Limb (tissue), 2 donors: ENCODE measurements around the gene CCNG2.
"Not testable (repeated sequence)": the region's sequence is repeated elsewhere in the genome, so short reads cannot be mapped to it uniquely, and the experiment has no call there.

ENCODE experiments used
- DNase-seq, 2 donors: peaks; one replicate each; pipeline ENCODE4 v3.0.0-alpha.2; 2016; ENCODE audit errors: extremely low spot score in 2 of 2

CCNG2 gene

GRCh38 chr4:77156912-77157858, at the start of gene CCNG2:
CCNG2 (plus strand) TSS chr4:77157207; CDS start chr4:77158533, 1,326 bp downstream.
- peak; percentile 94 to 97 for DNase-seq

GRCh38 chr4:77110730-77111129, 46.3 kb upstream of the CCNG2 start:
- no peak for DNase-seq

DNA sequence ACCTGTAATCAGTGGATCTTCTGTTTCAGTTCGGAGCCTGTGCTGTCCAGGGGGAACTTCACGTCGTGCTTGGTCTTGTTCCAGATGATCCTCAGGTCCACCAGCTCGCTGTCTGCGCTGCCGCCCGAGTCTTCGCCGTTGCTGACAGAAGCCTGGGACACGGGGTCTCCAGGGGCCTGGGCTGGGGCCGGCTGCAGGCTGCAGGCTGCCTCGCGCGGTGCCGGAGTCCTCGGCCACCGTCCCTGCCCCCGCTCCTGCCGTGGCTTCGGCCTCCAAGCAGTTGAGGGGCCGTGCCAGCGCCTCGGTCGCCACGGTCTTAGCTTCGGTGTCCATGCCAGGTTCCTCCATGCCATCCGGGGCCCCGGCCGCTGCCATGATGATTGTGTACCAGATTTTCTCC, 43.9 kb upstream of the CCNG2 start:
- DNase-seq: no peak

DNA sequence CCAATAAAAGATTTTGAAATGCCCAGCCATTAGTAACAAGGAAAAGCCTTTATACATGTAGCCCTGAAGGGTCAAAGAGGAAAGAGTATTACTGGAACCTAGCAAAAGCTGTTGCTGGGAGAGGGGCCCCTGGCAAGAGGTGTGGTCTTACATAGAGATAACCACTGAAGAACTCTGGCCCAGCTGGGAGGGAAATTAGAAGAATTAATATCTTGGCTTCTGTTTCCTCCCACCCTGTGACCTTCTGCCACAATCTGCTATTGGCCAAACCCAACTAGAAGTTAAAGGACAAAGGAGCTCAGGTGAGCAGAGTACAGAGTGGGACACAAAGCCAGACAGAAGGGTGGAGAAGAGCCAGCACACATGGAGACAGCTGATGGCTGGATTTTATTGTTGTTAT, 39.3 kb upstream of the CCNG2 start:
- no peak for DNase-seq

DNA sequence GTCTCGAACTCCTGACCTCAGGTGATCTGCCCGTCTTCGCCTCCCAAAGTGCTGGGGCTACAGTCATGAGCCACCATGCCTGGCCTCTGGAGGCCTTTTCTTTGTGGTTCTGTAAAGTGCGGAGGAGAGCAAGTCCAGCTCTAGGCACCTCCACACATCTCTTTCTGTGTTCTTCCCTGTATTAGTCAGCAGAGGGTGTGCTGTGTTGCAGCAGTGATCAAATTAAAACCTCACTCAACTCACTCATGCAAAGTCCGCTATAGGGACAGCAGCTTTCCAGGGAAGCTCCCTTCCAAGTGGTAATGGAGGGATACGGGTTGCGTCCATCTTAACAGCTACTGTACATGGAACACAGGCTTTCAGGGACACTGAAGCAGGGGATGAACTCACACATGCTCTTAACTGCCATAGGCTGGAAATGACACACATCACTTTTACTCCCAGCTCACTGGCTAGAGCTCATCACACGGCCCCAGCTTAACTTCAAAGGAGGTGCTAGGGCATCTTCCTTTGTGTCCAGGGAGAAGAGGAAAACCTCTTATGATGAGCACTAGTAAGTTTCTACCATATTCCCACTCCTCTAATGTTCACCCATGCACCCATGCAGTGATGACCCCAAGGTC, 36.0 kb upstream of the CCNG2 start:
- no peak for DNase-seq

DNA sequence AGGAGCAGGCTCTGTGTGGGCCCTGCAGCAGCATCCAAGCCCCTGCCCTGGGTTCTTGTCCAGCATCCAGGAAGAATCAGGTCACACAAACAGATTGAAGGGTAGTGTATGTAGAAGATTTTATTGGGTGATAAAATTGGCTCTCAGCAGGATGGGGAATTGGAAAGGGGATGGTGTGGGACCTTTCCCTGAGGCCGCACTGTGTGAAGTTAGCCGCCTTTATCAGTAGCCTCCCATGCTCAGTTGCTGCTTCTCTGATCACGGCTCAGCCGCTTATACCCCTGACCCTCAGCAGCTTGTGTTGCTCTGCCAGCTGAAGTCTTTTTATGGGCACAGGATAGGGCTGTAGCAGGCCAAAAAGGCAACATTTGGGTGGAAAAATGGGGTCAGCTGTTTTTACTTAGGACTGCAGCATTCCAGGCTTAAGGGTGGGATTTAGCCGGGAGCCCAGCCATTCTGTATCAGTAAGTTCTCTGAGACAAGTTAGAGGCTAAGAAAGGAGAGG, 35.2 kb upstream of the CCNG2 start:
- peak in 1 of 2 donors; percentile 29 for DNase-seq

- no peak for DNase-seq
Observed at GRCh38 chr4:77122656-77123055, 34.4 kb upstream of the CCNG2 start.

- DNase-seq: no peak
Observed at GRCh38 chr4:77123411-77123810, 33.6 kb upstream of the CCNG2 start.

DNA sequence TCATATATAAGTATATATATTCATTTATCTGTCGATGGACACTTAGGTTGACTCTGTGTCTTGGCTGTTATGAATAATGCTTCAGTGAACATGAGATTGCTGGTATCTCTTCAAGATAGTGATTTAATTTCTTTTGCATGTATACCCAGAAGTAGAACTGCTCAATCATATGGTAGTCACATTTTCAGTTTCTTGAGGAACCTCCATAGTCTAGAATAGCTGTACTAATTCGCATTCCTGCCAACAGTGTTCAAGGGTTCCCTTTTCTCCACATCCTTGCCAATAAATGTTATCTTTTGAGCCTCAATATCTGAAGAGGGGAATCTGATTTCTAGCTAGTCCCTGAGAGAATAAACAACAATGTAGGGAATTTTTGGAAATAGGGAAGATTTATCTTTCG, 32.4 kb upstream of the CCNG2 start:
- no peak for DNase-seq

DNA sequence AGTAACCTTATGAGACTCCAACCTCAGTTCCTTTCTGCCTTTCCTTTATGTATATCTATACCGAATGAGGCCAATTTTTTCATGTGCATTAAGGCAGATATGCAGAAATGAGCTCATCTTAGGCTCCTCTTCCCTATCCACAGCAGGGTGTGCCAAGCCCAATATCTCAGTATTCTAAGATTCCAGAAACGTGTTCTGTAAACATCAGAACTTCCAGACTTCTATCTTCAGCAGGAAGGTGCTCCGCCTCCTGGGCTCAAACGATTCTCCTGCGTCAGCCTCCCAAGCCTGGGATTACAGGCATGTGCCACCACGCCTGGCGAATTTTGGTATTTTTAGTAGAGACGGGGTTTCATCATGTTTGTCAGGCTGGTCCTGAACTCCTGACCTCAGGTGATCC, 31.0 kb upstream of the CCNG2 start:
- no peak for DNase-seq

- DNase-seq: no peak
Observed at GRCh38 chr4:77126809-77127208, 30.2 kb upstream of the CCNG2 start.

GRCh38 chr4:77127215-77127614, 29.8 kb upstream of the CCNG2 start:
- no peak for DNase-seq

DNA sequence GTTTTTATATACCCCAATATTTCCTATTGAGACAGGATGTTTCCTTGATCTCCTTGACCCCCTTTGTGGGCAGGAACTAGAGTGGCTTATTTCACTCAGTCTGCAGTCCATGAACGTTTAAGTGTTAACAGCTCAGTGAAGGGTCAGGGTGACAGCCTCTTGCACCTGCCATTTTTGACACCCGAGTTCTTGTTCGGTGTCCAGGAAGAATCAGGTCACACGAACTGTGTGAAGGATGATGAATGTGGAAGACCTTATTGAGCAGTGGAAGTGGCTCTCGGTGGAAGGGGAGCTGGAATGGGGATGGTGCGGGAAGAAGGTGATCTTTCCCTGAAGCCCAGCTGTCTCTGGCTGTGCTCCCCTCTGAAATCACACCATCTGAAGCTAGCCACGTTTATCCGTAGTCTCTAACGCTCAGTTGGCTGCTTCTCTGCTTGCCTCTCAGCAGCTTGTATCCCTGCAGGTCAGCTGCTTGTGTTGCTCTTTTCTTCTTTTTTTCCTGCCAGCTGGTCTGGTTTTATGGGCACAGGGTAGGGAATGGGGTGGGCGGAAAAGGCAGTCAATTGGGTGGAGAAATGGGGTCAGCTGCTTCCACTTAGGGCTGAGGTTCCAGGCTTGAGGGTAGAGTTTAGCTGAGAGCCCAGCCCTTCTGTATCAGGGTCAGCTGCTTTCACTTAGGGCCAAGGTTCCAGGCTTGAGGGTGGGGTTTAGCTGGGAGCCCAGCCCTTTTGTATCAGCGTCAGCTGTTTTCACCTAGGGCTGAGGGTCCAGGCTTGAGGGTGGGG, 29.0 kb upstream of the CCNG2 start:
- peak in 1 of 2 donors; percentile 34 for DNase-seq

- DNase-seq: no peak
Observed at GRCh38 chr4:77132652-77133312, 24.2 kb upstream of the CCNG2 start.

DNA sequence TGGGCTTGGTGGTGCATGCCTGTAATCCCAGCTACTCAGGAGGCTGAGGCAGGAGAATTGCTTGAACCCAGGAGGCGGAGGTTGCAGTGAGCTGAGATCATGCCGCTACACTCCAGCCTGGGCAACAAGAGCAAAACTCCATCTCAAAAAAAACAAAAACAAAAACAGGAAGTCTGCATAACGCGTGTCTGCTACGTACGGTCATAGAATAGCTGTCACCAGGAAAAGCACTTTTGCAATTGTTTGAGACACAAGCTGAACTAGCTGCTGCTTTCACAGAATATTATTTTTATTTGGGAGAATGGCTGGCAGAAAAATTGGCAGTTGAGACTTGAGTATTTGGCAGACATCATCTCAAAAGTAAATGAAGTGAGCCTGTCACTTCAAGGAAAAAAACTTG, 19.6 kb upstream of the CCNG2 start:
- DNase-seq: not testable (repeated sequence)

GRCh38 chr4:77141964-77142645, 14.9 kb upstream of the CCNG2 start:
- no peak for DNase-seq

- no peak for DNase-seq
Observed at GRCh38 chr4:77142646-77143028, 14.4 kb upstream of the CCNG2 start.

GRCh38 chr4:77143091-77143490, 13.9 kb upstream of the CCNG2 start:
- DNase-seq: no peak

GRCh38 chr4:77145842-77146185, 11.2 kb upstream of the CCNG2 start:
- no peak for DNase-seq

DNA sequence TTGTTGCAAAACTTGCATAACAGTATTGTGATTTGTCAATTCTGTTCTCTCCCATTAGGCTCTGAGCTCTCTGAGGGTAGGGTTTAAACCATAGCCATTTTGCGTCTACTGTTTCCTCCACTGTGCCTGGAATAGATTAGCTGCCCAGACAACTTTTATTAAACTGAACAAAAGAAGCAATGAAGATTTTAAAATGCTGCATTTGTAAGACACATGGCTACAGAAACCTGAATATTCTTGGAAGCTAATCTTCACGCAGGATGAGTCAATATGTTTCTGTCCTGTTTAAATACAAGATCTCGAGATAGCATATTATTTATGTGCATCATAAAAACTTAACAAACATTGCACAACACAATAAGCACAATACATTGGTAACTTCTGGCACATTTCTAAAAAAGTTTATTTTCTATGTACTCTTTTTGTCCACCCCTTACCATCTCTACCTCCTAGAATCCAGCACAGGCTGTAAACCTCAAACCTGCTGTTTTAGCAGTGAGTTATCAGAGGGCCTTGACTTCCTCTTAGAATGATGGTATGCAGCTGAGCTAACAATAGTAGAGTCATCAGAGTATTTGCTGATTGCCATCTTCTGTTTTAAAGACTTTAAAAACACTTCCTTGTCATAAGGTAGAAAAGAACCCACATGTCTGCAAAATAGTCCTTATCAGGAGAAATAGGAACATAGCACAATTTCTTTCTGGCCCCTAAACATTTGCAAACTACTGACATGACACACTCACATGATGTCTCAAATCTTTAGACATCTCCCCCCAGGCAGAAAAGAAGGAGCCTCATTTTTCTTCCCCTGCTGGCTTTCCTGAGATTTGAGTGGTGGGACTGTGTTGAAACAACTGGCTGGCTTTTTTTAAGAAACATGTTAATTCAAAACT, 10.6 kb upstream of the CCNG2 start:
- no peak for DNase-seq
